ENCODE results near the gene BFSP1.

BFSP1 gene

GRCh38 chr20:17538517-17539170 lies 7.5 kb upstream of the BFSP1 start:
- no peak for TF ChIP-seq CTCF (IDR thresholded peaks at IDR 0.05)

- no peak for TF ChIP-seq CTCF (IDR thresholded peaks at IDR 0.05)
Measured at GRCh38 chr20:17537959-17538358, 6.8 kb upstream of the BFSP1 start.

GRCh38 chr20:17536944-17537444 lies 5.8 kb upstream of the BFSP1 start:
- TF ChIP-seq CTCF (IDR thresholded peaks at IDR 0.05), result peak; percentile 82

- TF ChIP-seq CTCF (IDR thresholded peaks at IDR 0.05), result no peak
Measured at GRCh38 chr20:17534077-17534476, 2.9 kb upstream of the BFSP1 start.

GRCh38 chr20:17533396-17533795 lies 2.2 kb upstream of the BFSP1 start:
- no peak for TF ChIP-seq CTCF (IDR thresholded peaks at IDR 0.05)

DNA sequence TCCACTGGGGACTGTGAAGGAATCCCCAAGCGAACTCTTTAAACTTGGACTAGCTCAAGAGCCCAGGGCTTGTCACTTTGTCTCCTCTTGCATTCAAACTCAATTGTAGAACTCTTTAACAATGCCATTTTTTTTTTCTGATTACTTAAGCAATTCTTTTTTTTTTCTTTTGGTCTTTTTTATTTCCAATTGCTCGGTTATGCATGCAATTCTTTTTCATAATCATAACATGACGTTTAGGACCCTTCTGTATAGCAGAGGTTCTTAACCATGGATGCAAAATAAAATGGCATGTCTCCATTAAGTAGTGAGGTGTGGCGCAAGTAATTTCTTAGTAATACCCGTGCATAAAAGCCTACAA lies 466 bp upstream of the BFSP1 start:
- TF ChIP-seq CTCF (IDR thresholded peaks at IDR 0.05), result no peak

- no peak for TF ChIP-seq CTCF (IDR thresholded peaks at IDR 0.05)
Measured at GRCh38 chr20:17530153-17530552, 1.0 kb downstream of the BFSP1 start.

DNA sequence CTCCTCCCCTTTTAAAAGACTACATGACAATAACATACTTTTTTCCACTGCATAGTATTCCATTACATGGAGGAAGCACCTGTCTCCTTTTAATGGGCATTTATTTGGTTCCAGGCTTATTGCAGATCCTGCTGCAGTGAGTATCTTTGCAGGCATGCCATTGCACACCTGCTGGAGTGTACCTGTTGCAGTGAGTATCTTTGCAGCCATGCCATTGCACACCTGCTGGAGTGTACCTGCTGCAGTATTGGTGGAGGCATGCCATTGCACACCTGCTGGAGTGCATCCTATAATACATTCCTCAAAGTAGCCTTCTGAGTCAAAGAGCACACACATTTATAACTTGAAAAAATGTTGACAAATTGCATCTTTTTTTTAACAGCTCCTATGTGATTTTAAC lies 1.6 kb downstream of the BFSP1 start:
- no peak for TF ChIP-seq CTCF (IDR thresholded peaks at IDR 0.05)
